K562 (cell line): ENCODE measurements around the gene C1QTNF3. TPM values are rescaled to one million over a fixed set of nuclear protein-coding genes. Genes with fewer than 3 reads are reported as not detected.

Experiments used
- ATAC-seq: fragments of 200-7000 bp; cut with Tn5 transposase; 3 replicates; pipeline ENCODE4 v1.9.1; 2020; ENCODE audit warnings: moderate library complexity
- BruUV-seq: library from RNA; stranded (reverse); fragments of 400-500 nt; replicated peaks from 2 replicates; lab custom pipeline; 2021; lab: Mats Ljungman, UMichigan
- CTCF ChIA-PET: fragments of 300-600 bp; formaldehyde crosslinking; extraction: SDS; loops from one replicate; lab custom pipeline; 2021; ENCODE audit warnings: low intra/inter-chr PET ratio; lab: Yijun Ruan, JAX
- POLR2A ChIA-PET: fragments of 300-600, 350-650 bp; sonication (Branson Sonifier 250); formaldehyde crosslinking; extraction: SDS; loops from one replicate; lab custom pipeline; 2021; ENCODE audit warnings: antibody characterized with exemption, inconsistent platforms; lab: Yijun Ruan, JAX
- DNase-seq, 4 experiments: peaks; one replicate each; pipeline versions ENCODE4 v3.0.0 to v3.0.0-alpha.2; 2011 to 2018; ENCODE audit warnings: low spot score in 3 of 4, mixed read lengths in 3 of 4; ENCODE audit errors: extremely low read depth in 1 of 4
- FAIRE-seq: peaks from 2 replicates; lab custom pipeline; 2011; peaks lifted over from hg19 to GRCh38; lab: Jason Lieb, UNC
- H2AFZ ChIP-seq: 2 replicates; pipeline ENCODE4 v1.6.0; 2011; ENCODE audit warnings: low read depth, low read length, control low read depth, inconsistent platforms
- H3K27ac ChIP-seq: fragments of 200-600 bp; 3 replicates; pipeline ENCODE4 v1.8.0; 2011; ENCODE audit warnings: low read depth, mild to moderate bottlenecking, control low read depth, inconsistent platforms, low read length, moderate library complexity, mixed read lengths; ENCODE audit errors: extremely low read depth
- H3K27me3 ChIP-seq, 2 experiments: fragments of 300-600 bp in 1 of 2; 2 replicates in 1 of 2; 3 replicates in 1 of 2; pipeline versions ENCODE4 v1.6.0 to v1.8.0; 2011; ENCODE audit warnings: inconsistent platforms in 2 of 2, low read length in 2 of 2, mild to moderate bottlenecking in 1 of 2, mixed read lengths in 1 of 2, moderate library complexity in 1 of 2; ENCODE audit not compliant: control insufficient read depth in 2 of 2, insufficient read depth in 2 of 2
- H3K36me3 ChIP-seq: fragments of 300-600 bp; 3 replicates; pipeline ENCODE4 v1.8.0; 2011; ENCODE audit warnings: mild to moderate bottlenecking, low read length, inconsistent platforms; ENCODE audit not compliant: control insufficient read depth, insufficient read depth
- H3K4me1 ChIP-seq, 2 experiments: fragments of 200-600 bp in 1 of 2; replicated peaks in 1 of 2; 2 replicates in 1 of 2; 3 replicates in 1 of 2; pipeline versions ENCODE4 v1.5.1 to v1.8.0; 2011; ENCODE audit warnings: inconsistent platforms in 2 of 2, low read length in 2 of 2, mild to moderate bottlenecking in 1 of 2, mixed read lengths in 1 of 2, moderate library complexity in 1 of 2; ENCODE audit not compliant: control insufficient read depth in 2 of 2, insufficient read depth in 2 of 2
- H3K4me2 ChIP-seq: 2 replicates; pipeline ENCODE4 v1.6.1; 2011; ENCODE audit warnings: low read length, control low read depth, inconsistent platforms, mixed read lengths; ENCODE audit not compliant: insufficient read depth
- H3K4me3 ChIP-seq: fragments of 200-600 bp; sonication (generic), shearing (Covaris generic); 2 replicates; pipeline ENCODE4 v1.5.1; 2016; ENCODE audit warnings: control low read depth, inconsistent platforms
- H3K79me2 ChIP-seq: fragments of 200-600 bp; 3 replicates; pipeline ENCODE4 v1.8.0; 2011; ENCODE audit warnings: low read length, inconsistent platforms; ENCODE audit not compliant: control insufficient read depth, insufficient read depth
- H3K9ac ChIP-seq, 2 experiments: 2 replicates each; pipeline versions ENCODE4 v1.6.0 to v1.6.1; 2011; ENCODE audit warnings: low read depth in 2 of 2, low read length in 2 of 2, control low read depth in 1 of 2, inconsistent platforms in 1 of 2, mild to moderate bottlenecking in 1 of 2, mixed read lengths in 1 of 2; ENCODE audit not compliant: insufficient read depth in 1 of 2
- H3K9me1 ChIP-seq: one replicate; pipeline ENCODE4 v1.6.0; 2011; ENCODE audit warnings: inconsistent platforms, mild to moderate bottlenecking, low read length, moderate library complexity; ENCODE audit not compliant: control insufficient read depth, insufficient read depth
- H3K9me3 ChIP-seq: replicated peaks from 2 replicates; pipeline ENCODE4 v1.5.1; 2011; ENCODE audit warnings: low read depth, low read length, inconsistent platforms; ENCODE audit not compliant: control insufficient read depth, insufficient read depth
- H4K20me1 ChIP-seq: replicated peaks from 2 replicates; pipeline ENCODE4 v1.6.1; 2011; ENCODE audit warnings: low read length, inconsistent platforms, mixed read lengths; ENCODE audit not compliant: control insufficient read depth, insufficient read depth
- FOXM1 ChIP-seq, 2 experiments: fragments of 450-650 bp in 1 of 2; sonication (generic) in 1 of 2; formaldehyde crosslinking in 1 of 2; IDR thresholded peaks; 2 replicates each; pipeline versions ENCODE4 v1.6.1 to v1.9.0; 2017 to 2022; ENCODE audit warnings: low read depth in 2 of 2, mild to moderate bottlenecking in 2 of 2, missing genetic modification reagents in 1 of 2, moderate library complexity in 1 of 2
- MYBL2 ChIP-seq, 2 experiments: fragments of 450-650 bp in 1 of 2; sonication (generic) in 1 of 2; formaldehyde crosslinking in 1 of 2; IDR thresholded peaks; 2 replicates each; pipeline versions ENCODE4 v1.6.1 to v1.8.1; 2017 to 2022; ENCODE audit warnings: borderline replicate concordance in 1 of 2, inconsistent platforms in 1 of 2, low read depth in 1 of 2, mild to moderate bottlenecking in 1 of 2, missing genetic modification reagents in 1 of 2, moderate library complexity in 1 of 2
- NCOA1 ChIP-seq: fragments of 450-650 bp; IDR thresholded peaks from 2 replicates; pipeline ENCODE4 v1.6.1; 2016; ENCODE audit warnings: low read depth
- RFX1 ChIP-seq: fragments of 450-650 bp; IDR thresholded peaks from 2 replicates; pipeline ENCODE4 v1.6.1; 2016; ENCODE audit warnings: mild to moderate bottlenecking, moderate library complexity
- ZNF766 ChIP-seq: fragments of 200-800 bp; sonication (Bioruptor generic); conservative IDR thresholded peaks from 2 replicates; pipeline ENCODE4 v1.6.1; 2016; ENCODE audit warnings: missing genetic modification characterization, missing compliant biosample characterization
- WGBS: fragments of 100-300 bp; shearing (Covaris generic); methylation state at CpG from one replicate; pipeline ENCODE4 v1.1.6; 2016; ENCODE audit warnings: low coverage, mixed read lengths; ENCODE audit not compliant: insufficient coverage; ENCODE audit errors: missing lambda C conversion rate; 5-methylcytosine and 5-hydroxymethylcytosine counted together
- in situ Hi-C: fragments of 300-500 bp; cut with MboI; formaldehyde crosslinking; loops from 4 replicates; pipeline ENCODE4 v1.15.0; 2018; ENCODE audit warnings: inconsistent platforms, mixed read lengths
- intact Hi-C: fragments of 100-400 bp; cut with micrococcal nuclease; formaldehyde crosslinking; loops from 2 replicates; pipeline ENCODE4 v1.14.2; 2022
- polyA plus RNA-seq, 8 experiments: library from polyadenylated mRNA; depleted of rRNA in 4 of 8; stranded (reverse) in 5 of 8; unstranded in 3 of 8; fragments of >200 nt; fragmentation: Nextera tagmentation in 2 of 8; fragmentation: Illumina TruSeq in 1 of 8; extraction: Ambion mirVana in 2 of 8; extraction: Trizol in 1 of 8; gene quantifications; 2 replicates each; pipeline versions ENCODE4 v1.2.1 to v1.2.3, GENCODE V29; 2011 to 2014; ENCODE audit warnings: inconsistent platforms in 1 of 8, missing spikeins in 1 of 8
- total RNA-seq, 7 experiments: library from RNA; depleted of rRNA in 6 of 7; stranded (reverse); fragments of >200 nt in 6 of 7; fragmentation: Illumina TruSeq in 2 of 7; extraction: Trizol in 2 of 7; gene quantifications; 2 replicates each; pipeline versions ENCODE4 v1.2.1 to v1.2.3, GENCODE V29; 2011 to 2021; ENCODE audit warnings: low replicate concordance in 1 of 7

C1QTNF3 gene
- total and polyA plus RNA-seq, 9 of the 15 experiments (the other 6 are each of a cell fraction or from before 2014, with no cell fraction given), result 0.51 to 3.3 (median 2.0) TPM

GRCh38 chr5:34001241-34001841, 41.7 kb downstream of the C1QTNF3 start:
- Histone ChIP-seq H3K27me3 (no peaks in the 10 kb centered on the region), H3K4me2 (no peak overlapping the region), H3K9me3 (no peaks in the 10 kb centered on the region), H3K79me2 (no peaks in the 10 kb centered on the region), H3K4me3 (no peak overlapping the region), H3K27ac (no peak overlapping the region), H4K20me1 (no peaks in the 10 kb centered on the region), H3K36me3 (no peaks in the 10 kb centered on the region; the same call in 2 of the 3 replicates), H3K9ac (no peak overlapping the region), H2AFZ (no peak overlapping the region; the same call in 1 of the 2 replicates), H3K4me1 (no peaks in the 10 kb centered on the region), H3K9me1 (no peaks in the 10 kb centered on the region)
- in situ Hi-C loops, result loop anchor here (10.0 kb wide), 1 partner anchor 443 kb away; no protein-coding TSS in a partner anchor
- BruUV-seq, result no TSS peak
- intact Hi-C loops, result no loop called here
- POLR2A ChIA-PET, result interaction anchor here (0.6 kb wide), 1 partner anchor 39 kb away, joined by 3 read pairs; no protein-coding TSS in a partner anchor
- CTCF ChIA-PET, result no interaction called here
- WGBS, result 36% methylated on average over 10 of the region's 10 CpGs
- no peak for FAIRE-seq
- DNase-seq, result no peak
- ATAC-seq, result peak; percentile 25
- TF ChIP-seq FOXM1 (IDR thresholded peaks at IDR 0.05; ENCODE audit: low read depth), result peak; percentile 77
- TF ChIP-seq FOXM1 (CRISPR knock-in tag; IDR thresholded peaks at IDR 0.05; ENCODE audit: low read depth), result no peak
- TF ChIP-seq ZNF766 (CRISPR knock-in tag), result no peak
- TF ChIP-seq MYBL2 (IDR thresholded peaks at IDR 0.05; ENCODE audit: low read depth), result peak; percentile 62
- TF ChIP-seq MYBL2 (CRISPR knock-in tag; IDR thresholded peaks at IDR 0.05; ENCODE audit: borderline replicate concordance), result no peak
- no peak for TF ChIP-seq NCOA1
- TF ChIP-seq RFX1, result peak; percentile 39
